ENCODE results near the gene MDM1.

DNA sequence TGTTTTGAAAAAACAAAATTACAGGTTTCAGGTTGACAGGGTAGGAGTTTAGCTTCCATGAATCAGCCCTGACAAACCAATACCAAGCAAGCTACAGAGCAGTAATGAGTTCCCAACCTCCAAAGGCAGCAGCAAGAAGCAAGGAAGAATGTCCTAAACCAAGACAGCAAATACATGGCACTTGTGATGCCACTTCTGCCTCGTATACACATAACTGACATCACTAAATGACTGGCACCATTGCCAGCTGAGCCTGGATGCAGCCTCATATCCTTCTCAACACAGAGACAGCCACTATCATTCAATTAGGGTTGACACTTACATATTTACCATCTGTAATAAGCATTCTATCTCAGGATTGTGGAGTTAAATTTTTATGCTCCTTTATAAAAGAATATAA is 35.0 kb upstream of the MDM1 start:
- TF ChIP-seq PPARA (CRISPR knock-in tag; IDR thresholded peaks at IDR 0.05; ENCODE audit: borderline replicate concordance) (no peak), ISL1 (CRISPR knock-in tag; IDR thresholded peaks at IDR 0.05) (no peak), ZC3H10 (CRISPR knock-in tag; IDR thresholded peaks at IDR 0.05) (no peak), ZFP30 (CRISPR knock-in tag; IDR thresholded peaks at IDR 0.05) (no peak), OSR1 (CRISPR knock-in tag; IDR thresholded peaks at IDR 0.05) (no peak), ZNF70 (CRISPR knock-in tag; IDR thresholded peaks at IDR 0.05) (no peak), ARNTL (CRISPR knock-in tag; IDR thresholded peaks at IDR 0.05; ENCODE audit: borderline replicate concordance, low read depth) (no peak), ZNF565 (CRISPR knock-in tag; conservative IDR thresholded peaks at IDR 0.05; ENCODE audit: low read depth) (no peak), ZFP3 (CRISPR knock-in tag; IDR thresholded peaks at IDR 0.05) (no peak), TOX (CRISPR knock-in tag; IDR thresholded peaks at IDR 0.05; ENCODE audit: borderline replicate concordance) (no peak)
- TF ChIP-seq, protein P1, sequence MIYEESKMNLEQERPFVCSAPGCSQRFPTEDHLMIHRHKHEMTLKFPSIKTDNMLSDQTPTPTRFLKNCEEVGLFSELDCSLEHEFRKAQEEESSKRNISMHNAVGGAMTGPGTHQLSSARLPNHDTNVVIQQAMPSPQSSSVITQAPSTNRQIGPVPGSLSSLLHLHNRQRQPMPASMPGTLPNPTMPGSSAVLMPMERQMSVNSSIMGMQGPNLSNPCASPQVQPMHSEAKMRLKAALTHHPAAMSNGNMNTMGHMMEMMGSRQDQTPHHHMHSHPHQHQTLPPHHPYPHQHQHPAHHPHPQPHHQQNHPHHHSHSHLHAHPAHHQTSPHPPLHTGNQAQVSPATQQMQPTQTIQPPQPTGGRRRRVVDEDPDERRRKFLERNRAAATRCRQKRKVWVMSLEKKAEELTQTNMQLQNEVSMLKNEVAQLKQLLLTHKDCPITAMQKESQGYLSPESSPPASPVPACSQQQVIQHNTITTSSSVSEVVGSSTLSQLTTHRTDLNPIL (CRISPR knock-in tag; IDR thresholded peaks at IDR 0.05; ENCODE audit: low read depth) = no peak
- TF ChIP-seq, protein P2, sequence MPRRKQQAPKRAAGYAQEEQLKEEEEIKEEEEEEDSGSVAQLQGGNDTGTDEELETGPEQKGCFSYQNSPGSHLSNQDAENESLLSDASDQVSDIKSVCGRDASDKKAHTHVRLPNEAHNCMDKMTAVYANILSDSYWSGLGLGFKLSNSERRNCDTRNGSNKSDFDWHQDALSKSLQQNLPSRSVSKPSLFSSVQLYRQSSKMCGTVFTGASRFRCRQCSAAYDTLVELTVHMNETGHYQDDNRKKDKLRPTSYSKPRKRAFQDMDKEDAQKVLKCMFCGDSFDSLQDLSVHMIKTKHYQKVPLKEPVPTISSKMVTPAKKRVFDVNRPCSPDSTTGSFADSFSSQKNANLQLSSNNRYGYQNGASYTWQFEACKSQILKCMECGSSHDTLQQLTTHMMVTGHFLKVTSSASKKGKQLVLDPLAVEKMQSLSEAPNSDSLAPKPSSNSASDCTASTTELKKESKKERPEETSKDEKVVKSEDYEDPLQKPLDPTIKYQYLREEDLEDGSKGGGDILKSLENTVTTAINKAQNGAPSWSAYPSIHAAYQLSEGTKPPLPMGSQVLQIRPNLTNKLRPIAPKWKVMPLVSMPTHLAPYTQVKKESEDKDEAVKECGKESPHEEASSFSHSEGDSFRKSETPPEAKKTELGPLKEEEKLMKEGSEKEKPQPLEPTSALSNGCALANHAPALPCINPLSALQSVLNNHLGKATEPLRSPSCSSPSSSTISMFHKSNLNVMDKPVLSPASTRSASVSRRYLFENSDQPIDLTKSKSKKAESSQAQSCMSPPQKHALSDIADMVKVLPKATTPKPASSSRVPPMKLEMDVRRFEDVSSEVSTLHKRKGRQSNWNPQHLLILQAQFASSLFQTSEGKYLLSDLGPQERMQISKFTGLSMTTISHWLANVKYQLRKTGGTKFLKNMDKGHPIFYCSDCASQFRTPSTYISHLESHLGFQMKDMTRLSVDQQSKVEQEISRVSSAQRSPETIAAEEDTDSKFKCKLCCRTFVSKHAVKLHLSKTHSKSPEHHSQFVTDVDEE (CRISPR knock-in tag; IDR thresholded peaks at IDR 0.05) = no peak
- TF ChIP-seq, protein P3, sequence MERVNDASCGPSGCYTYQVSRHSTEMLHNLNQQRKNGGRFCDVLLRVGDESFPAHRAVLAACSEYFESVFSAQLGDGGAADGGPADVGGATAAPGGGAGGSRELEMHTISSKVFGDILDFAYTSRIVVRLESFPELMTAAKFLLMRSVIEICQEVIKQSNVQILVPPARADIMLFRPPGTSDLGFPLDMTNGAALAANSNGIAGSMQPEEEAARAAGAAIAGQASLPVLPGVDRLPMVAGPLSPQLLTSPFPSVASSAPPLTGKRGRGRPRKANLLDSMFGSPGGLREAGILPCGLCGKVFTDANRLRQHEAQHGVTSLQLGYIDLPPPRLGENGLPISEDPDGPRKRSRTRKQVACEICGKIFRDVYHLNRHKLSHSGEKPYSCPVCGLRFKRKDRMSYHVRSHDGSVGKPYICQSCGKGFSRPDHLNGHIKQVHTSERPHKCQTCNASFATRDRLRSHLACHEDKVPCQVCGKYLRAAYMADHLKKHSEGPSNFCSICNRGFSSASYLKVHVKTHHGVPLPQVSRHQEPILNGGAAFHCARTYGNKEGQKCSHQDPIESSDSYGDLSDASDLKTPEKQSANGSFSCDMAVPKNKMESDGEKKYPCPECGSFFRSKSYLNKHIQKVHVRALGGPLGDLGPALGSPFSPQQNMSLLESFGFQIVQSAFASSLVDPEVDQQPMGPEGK (CRISPR knock-in tag; IDR thresholded peaks at IDR 0.05; ENCODE audit: borderline replicate concordance) = no peak

Measured in SK-N-SH treated with all-trans-retinoic acid at 6 μM for 48 hours (cell line).